GM12878 (cell line): ENCODE results near the gene MPC1L. TPM values are rescaled to one million over a fixed set of nuclear protein-coding genes. Genes with fewer than 3 reads are reported as not detected.

Source experiments
- ATAC-seq: fragments of 200-7000 bp; cut with Tn5 transposase; 3 replicates; pipeline ENCODE4 v1.9.1; 2020; ENCODE audit warnings: mild to moderate bottlenecking, moderate library complexity
- BruUV-seq: library from RNA; stranded (reverse); fragments of 400-500 nt; replicated peaks from 2 replicates; lab custom pipeline; 2021; lab: Mats Ljungman, UMichigan
- CTCF ChIA-PET: fragments of 300-600 bp; sonication (Branson Sonifier 250); formaldehyde crosslinking; extraction: SDS; loops from one replicate; lab custom pipeline; 2021; ENCODE audit warnings: inconsistent platforms; lab: Yijun Ruan, JAX
- POLR2A ChIA-PET: fragments of 350-600 bp; formaldehyde crosslinking; extraction: SDS; loops from one replicate; lab custom pipeline; 2021; ENCODE audit warnings: inconsistent platforms; lab: Charles Lee
- RAD21 ChIA-PET: fragments of 300-600 bp; sonication (Branson Sonifier 250); formaldehyde crosslinking; loops from one replicate; lab custom pipeline; 2023; ENCODE audit warnings: antibody characterized with exemption; ENCODE audit not compliant: unreplicated experiment; lab: Charles Lee
- SMC1A ChIA-PET: fragments of 300-600 bp; sonication (Branson Sonifier 250); formaldehyde crosslinking; loops from one replicate; lab custom pipeline; 2023; ENCODE audit not compliant: unreplicated experiment, uncharacterized antibody; lab: Charles Lee
- DNase-seq: peaks from one replicate; pipeline ENCODE4 v3.0.0-alpha.2; 2011; ENCODE audit warnings: low read depth, low spot score
- FAIRE-seq: peaks from 3 replicates; lab custom pipeline; 2011; peaks lifted over from hg19 to GRCh38; lab: Jason Lieb, UNC
- H2AFZ ChIP-seq: 2 replicates; pipeline ENCODE4 v1.6.0; 2011; ENCODE audit warnings: low read depth, low read length, control low read depth; ENCODE audit not compliant: control insufficient read depth
- H3K27ac ChIP-seq: 2 replicates; pipeline ENCODE4 v1.5.1; 2011; ENCODE audit warnings: control low read depth; ENCODE audit not compliant: control insufficient read depth, insufficient read depth
- H3K27me3 ChIP-seq, 2 experiments: replicated peaks in 1 of 2; 2 replicates each; pipeline versions ENCODE4 v1.6.0 to v1.6.1; 2011; ENCODE audit warnings: low read length in 1 of 2; ENCODE audit not compliant: control insufficient read depth in 2 of 2, insufficient read depth in 2 of 2
- H3K36me3 ChIP-seq, 2 experiments: 2 replicates each; pipeline ENCODE4 v1.5.1; 2011; ENCODE audit warnings: low read length in 1 of 2; ENCODE audit not compliant: control insufficient read depth in 2 of 2, insufficient read depth in 2 of 2
- H3K4me1 ChIP-seq: 2 replicates; pipeline ENCODE4 v1.6.1; 2011; ENCODE audit warnings: mild to moderate bottlenecking, low read length, moderate library complexity, mixed read lengths; ENCODE audit not compliant: control insufficient read depth, insufficient read depth
- H3K4me2 ChIP-seq: 2 replicates; pipeline ENCODE4 v1.6.0; 2011; ENCODE audit warnings: control low read depth; ENCODE audit not compliant: control insufficient read depth, insufficient read depth
- H3K4me3 ChIP-seq: fragments of 200-600 bp; sonication (generic); 2 replicates; pipeline ENCODE4 v1.5.1; 2016
- H3K79me2 ChIP-seq: 2 replicates; pipeline ENCODE4 v1.6.0; 2011; ENCODE audit warnings: low read length; ENCODE audit not compliant: control insufficient read depth, insufficient read depth
- H3K9ac ChIP-seq: 2 replicates; pipeline ENCODE4 v1.8.0; 2011; ENCODE audit warnings: low read length, control low read depth, mixed read lengths; ENCODE audit not compliant: control insufficient read depth, insufficient read depth
- H3K9me3 ChIP-seq: replicated peaks from 3 replicates; pipeline ENCODE4 v1.5.1; 2011; ENCODE audit warnings: mild to moderate bottlenecking, low read length; ENCODE audit not compliant: control insufficient read depth, insufficient read depth
- H4K20me1 ChIP-seq: 2 replicates; pipeline ENCODE4 v1.6.0; 2011; ENCODE audit not compliant: control insufficient read depth, insufficient read depth
- BHLHE40 ChIP-seq, 2 experiments: fragments of 450-650 bp in 1 of 2; IDR thresholded peaks; 2 replicates each; pipeline ENCODE4 v1.6.1; 2011 to 2017; ENCODE audit warnings: low read depth in 2 of 2, borderline replicate concordance in 1 of 2, improper control_type of control experiment in 1 of 2, low read length in 1 of 2, mild to moderate bottlenecking in 1 of 2
- CTCF ChIP-seq, 3 experiments: IDR thresholded peaks in 2 of 3; conservative IDR thresholded peaks in 1 of 3; 2 replicates each; pipeline ENCODE4 v1.5.1; 2011; ENCODE audit warnings: low read depth in 3 of 3, low read length in 3 of 3, mild to moderate bottlenecking in 3 of 3, control low read depth in 2 of 3, moderate library complexity in 2 of 3, inconsistent platforms in 1 of 3, mixed read lengths in 1 of 3; ENCODE audit not compliant: control insufficient read depth in 2 of 3, insufficient read depth in 1 of 3; ENCODE audit errors: extremely low read depth in 1 of 3
- EP300 ChIP-seq, 2 experiments: fragments of 150-350 bp in 1 of 2; IDR thresholded peaks; 2 replicates each; pipeline ENCODE4 v1.6.1; 2011 to 2012; ENCODE audit warnings: low read depth in 2 of 2, low read length in 2 of 2, borderline replicate concordance in 1 of 2, improper control_type of control experiment in 1 of 2, inconsistent platforms in 1 of 2; ENCODE audit not compliant: control insufficient read depth in 1 of 2
- MYC ChIP-seq: IDR thresholded peaks from 2 replicates; pipeline ENCODE4 v1.6.1; 2011; ENCODE audit warnings: mild to moderate bottlenecking, low read length, moderate library complexity, inconsistent platforms; ENCODE audit not compliant: insufficient read depth, insufficient replicate concordance, insufficient read length, severe bottlenecking
- RAD21 ChIP-seq: IDR thresholded peaks from 2 replicates; pipeline ENCODE4 v1.6.1; 2011; ENCODE audit warnings: mild to moderate bottlenecking, low read depth, low read length, moderate library complexity; ENCODE audit not compliant: insufficient read depth
- SUPT20H ChIP-seq: IDR thresholded peaks from 2 replicates; pipeline ENCODE4 v1.6.1; 2011; ENCODE audit warnings: low read depth, mild to moderate bottlenecking, low read length, moderate library complexity, borderline replicate concordance; ENCODE audit not compliant: control insufficient read depth
- YBX1 ChIP-seq: fragments of 450-650 bp; IDR thresholded peaks from 2 replicates; pipeline ENCODE4 v1.6.1; 2016; ENCODE audit warnings: antibody characterized with exemption
- ZBED1 ChIP-seq: IDR thresholded peaks from 2 replicates; pipeline ENCODE4 v1.6.1; 2016; ENCODE audit warnings: borderline replicate concordance
- ZNF207 ChIP-seq: fragments of 450-650 bp; IDR thresholded peaks from 2 replicates; pipeline ENCODE4 v1.6.1; 2014; ENCODE audit warnings: antibody characterized with exemption, mild to moderate bottlenecking, borderline replicate concordance
- ZNF217 ChIP-seq: fragments of 450-650 bp; IDR thresholded peaks from 2 replicates; pipeline ENCODE4 v1.6.1; 2017; ENCODE audit warnings: antibody characterized with exemption, mild to moderate bottlenecking
- WGBS: methylation state at CpG from one replicate; pipeline ENCODE4 v1.1.6; 2016; ENCODE audit warnings: low lambda C conversion rate; ENCODE audit not compliant: insufficient replicate concordance, insufficient coverage; ENCODE audit errors: missing lambda C conversion rate; 5-methylcytosine and 5-hydroxymethylcytosine counted together
- in situ Hi-C: fragments of 300-500 bp; cut with MboI; formaldehyde crosslinking; loops from 9 replicates; pipeline ENCODE4 v1.14.3; 2018; ENCODE audit warnings: mixed read lengths
- intact Hi-C: fragments of 100-400 bp; cut with micrococcal nuclease; formaldehyde crosslinking; loops from one replicate; pipeline ENCODE4 v1.14.2; 2022; ENCODE audit not compliant: unreplicated experiment
- polyA plus RNA-seq, 11 experiments: library from polyadenylated mRNA; depleted of rRNA in 4 of 11; unstranded in 6 of 11; stranded (reverse) in 5 of 11; fragments of >200 nt; fragmentation: Nextera tagmentation in 4 of 11; fragmentation: Illumina TruSeq in 1 of 11; extraction: Ambion mirVana in 4 of 11; extraction: Trizol in 1 of 11; gene quantifications; 1 replicate in 1 of 11; 2 replicates in 10 of 11; pipeline versions ENCODE4 v1.2.1 to v1.2.3, GENCODE V29; 2011 to 2016; ENCODE audit warnings: inconsistent platforms in 2 of 11, missing spikeins in 2 of 11, low read depth in 1 of 11
- total RNA-seq, 4 experiments: library from RNA; depleted of rRNA in 3 of 4; stranded (reverse); fragments of >200 nt in 3 of 4; fragmentation: Illumina TruSeq in 1 of 4; extraction: Trizol in 1 of 4; gene quantifications; 2 replicates each; pipeline versions ENCODE4 v1.2.1 to v1.2.3, GENCODE V29; 2013 to 2021

MPC1L gene
- total and polyA plus RNA-seq, 10 of the 15 experiments (the other 5 are each of a cell fraction or from before 2014, with no cell fraction given) = not detected

- TF ChIP-seq BHLHE40 (IDR thresholded peaks at IDR 0.05; ENCODE audit: borderline replicate concordance in 1 of 2, low read depth in 2 of 2, low read length in 1 of 2) (peak in 1 of 2 experiments; percentile 36; a peak in 1 of 4 replicates), MYC (no peak), ZNF207 (no peak), SUPT20H (no peak), ZBED1 (no peak)
These were observed 40.0 kb downstream of the MPC1L start (continued) for GRCh38 chrX:40663078-40663740.

- Histone ChIP-seq H4K20me1 (no peaks in the 10 kb centered on the region), H3K4me2 (no peak overlapping the region), H3K79me2 (no peaks in the 10 kb centered on the region), H3K4me3 (no peak overlapping the region), H3K9ac (no peak overlapping the region), H2AFZ (no peak overlapping the region), H3K36me3 (peaks cover 6 to 22% of the 10 kb centered on the region in 2 experiments), H3K27ac (no peak overlapping the region), H3K9me3 (no peaks in the 10 kb centered on the region), H3K4me1 (no peaks in the 10 kb centered on the region; the same call in 1 of the 2 replicates), H3K27me3 (no peaks in the 10 kb centered on the region)
- ChIA-PET CTCF (interaction anchor here (0.6 to 5.5 kb wide), 7 partner anchors 13 to 604 kb away, joined by 3 to 23 read pairs (median 5); no protein-coding TSS in a partner anchor), RAD21 (interaction anchor here (1.0 to 2.2 kb wide), 2 partner anchors 13 to 130 kb away, joined by 4 to 8 read pairs; no protein-coding TSS in a partner anchor), POLR2A (no interaction called here), SMC1A (interaction anchor here (0.8 to 1.9 kb wide), 6 partner anchors 12 to 451 kb away, joined by 3 to 9 read pairs (median 6); no protein-coding TSS in a partner anchor)
- TF ChIP-seq CTCF (IDR thresholded peaks at IDR 0.05 in 2 of 3, conservative IDR thresholded peaks at IDR 0.05 in 1 of 3; ENCODE audit: control insufficient read depth in 2 of 3, extremely low read depth in 1 of 3, insufficient read depth in 1 of 3, low read depth in 3 of 3, low read length in 3 of 3) (peak; percentile 14 to 26 (median 24); a peak in 2 of 6 replicates), YBX1 (no peak), RAD21 (0 out of 2 replicates have a peak, but pooled peaks have one; percentile 20), EP300 (IDR thresholded peaks at IDR 0.05; ENCODE audit: borderline replicate concordance in 1 of 2, control insufficient read depth in 1 of 2, low read depth in 2 of 2, low read length in 2 of 2) (no peak), ZNF217 (no peak)
- 53% methylated on average over 6 of the region's 6 CpGs for WGBS
- DNase-seq (no peak), FAIRE-seq (no peak), ATAC-seq (no peak)
- BruUV-seq = no TSS peak
- intact Hi-C loops (loop anchor here (5.0 kb wide), 1 partner anchor 73 kb away; the partner anchor contains the start of gene MED14), in situ Hi-C loops (no loop called here)
These were observed 40.8 kb downstream of the MPC1L start for GRCh38 chrX:40663880-40664630.
